Heart right ventricle (tissue), 16 donors: ENCODE data around the gene PCNX3. TPM values are rescaled to one million over a fixed set of nuclear protein-coding genes. Genes with fewer than 3 reads are reported as not detected.
A peak's percentile ranks its signal among the peaks of the same experiment; 100 is the strongest.

Experiments used
- ATAC-seq, 8 donors: fragments of 200-7000 bp; cut with Tn5 transposase; one replicate each; pipeline ENCODE4 v1.9.1; 2020; ENCODE audit warnings: mild to moderate bottlenecking in 8 of 8, moderate library complexity in 8 of 8, moderate number of reproducible peaks in 1 of 8
- DNase-seq, 2 donors: peaks; one replicate each; pipeline ENCODE4 v3.0.0-alpha.2; 2020
- H3K27ac ChIP-seq, 10 donors: fragments of 200-600 bp; sonication (generic) in 2 of 10; one replicate each; pipeline versions ENCODE4 v1.5.0 to v1.8.0; 2020 to 2022; ENCODE audit warnings: mild to moderate bottlenecking in 3 of 10
- H3K27me3 ChIP-seq, 7 donors: fragments of 200-600 bp; one replicate each; pipeline ENCODE4 v1.8.0; 2021 to 2022; ENCODE audit warnings: mild to moderate bottlenecking in 2 of 7
- H3K36me3 ChIP-seq, 9 donors: fragments of 200-600 bp; sonication (generic) in 1 of 9; one replicate each; pipeline versions ENCODE4 v1.5.0 to v1.8.0; 2020 to 2022; ENCODE audit warnings: mild to moderate bottlenecking in 2 of 9
- H3K4me1 ChIP-seq, 9 donors: fragments of 200-600 bp; sonication (generic) in 1 of 9; one replicate each; pipeline versions ENCODE4 v1.5.0 to v1.8.0; 2020 to 2022; ENCODE audit warnings: mild to moderate bottlenecking in 4 of 9
- H3K4me3 ChIP-seq, 10 donors: fragments of 200-600 bp; sonication (generic) in 2 of 10; one replicate each; pipeline versions ENCODE4 v1.5.0 to v1.8.0; 2020 to 2022; ENCODE audit warnings: mild to moderate bottlenecking in 7 of 10, moderate library complexity in 2 of 10
- H3K9me3 ChIP-seq, 11 donors: fragments of 200-600 bp in 10 of 11; sonication (generic) in 2 of 11; one replicate each; pipeline versions ENCODE4 v1.5.0 to v1.8.0; 2013 to 2022; ENCODE audit warnings: mild to moderate bottlenecking in 2 of 11, control low read depth in 1 of 11, moderate library complexity in 1 of 11
- WGBS, 2 donors: extraction: QIAGEN DNeasy Blood & Tissue Kit; methylation state at CpG; one replicate each; pipeline ENCODE4 v1.1.7; 2013; ENCODE audit warnings: inconsistent platforms in 1 of 2; 5-methylcytosine and 5-hydroxymethylcytosine counted together
- intact Hi-C, 10 donors: fragments of 100-400 bp; cut with DNase I; formaldehyde crosslinking; loops; one replicate each; pipeline versions ENCODE4 v1.11.1 to v1.14.2; 2022
- long read RNA-seq, 3 donors: library from polyadenylated mRNA; unstranded; transcript quantifications; one replicate each; pipeline ENCODE4 v2.0.0, GENCODE V29; 2020 to 2021
- polyA plus RNA-seq, 2 donors: library from polyadenylated mRNA; stranded (reverse); fragments of 200-250 nt; gene quantifications; one replicate each; pipeline ENCODE4 v1.2.3, GENCODE V29; 2013
- total RNA-seq, 10 donors: library from RNA; stranded (reverse); fragmentation: NEBNext Ultra II Directional in 3 of 10; extraction: Animal tissue kit (Norgen Biotek cat#: 25700) in 3 of 10; gene quantifications; one replicate each; pipeline versions ENCODE4 v1.2.1 to v1.2.4, GENCODE V29; 2021 to 2023
- TF ChIP-seq, protein P1 (sequence below), 9 donors: fragments of 200-600 bp; sonication (generic) in 2 of 9; IDR thresholded peaks; one replicate each; pipeline versions ENCODE4 v1.5.0 to v1.8.0; 2021 to 2022; ENCODE audit warnings: antibody characterized with exemption in 9 of 9, mild to moderate bottlenecking in 5 of 9, moderate library complexity in 1 of 9
- donor health status: Arrhythmogenic right ventricular cardiomyopathy.
- donor health status: ischemic (EF 13 %, LVEDD 7.1; RV severe dilation, severe dysfunction).
- donor health status: healthy with polysubstance abuse.
- donor health status: DM: no; HTN: yes; CAD: no.
- donor health status: DM: no; HTN: no; CAD: no.
- donor health status: ischemic (EF 25% LVEDD 6.9; RV normal size, moderate dysfunction).
- donor health status: ischemic (EF 25% LVEDD 5.7; RV mildly dilated, moderate dysfunction).
- donor health status: healthy.
- donor health status: DM: yes; HTN: yes; CAD: no.
- donor health status: Ischemic cardiomyopathy.
- donor health status: ischemic (EF 35%, LVEDD 5.7; RV mildly dilated, moderate dysfunction).
- donor health status: nonischemic (EF 11% LVEDD 7.7; RV severe dilation, severe dysfunction).
- donor health status: DM: yes; HTN: yes; CAD: no.
- donor health status: PGD.
- donor health status: ischemic (EF 29% LVEDD 5.4; RV normal size, mild dysfunction).
- donor health status: nonischemic (EF 23%, LVEDD 6.1; RV moderate dilation, normal function).

PCNX3 gene
- total RNA-seq, result 10 to 100 TPM in 9 of 10 donors, 1 to 10 TPM in 1; 9.4 to 16.9 (median 11.7) TPM
- polyA plus RNA-seq, result 10 to 100 TPM in 1 of 2 donors, 1 to 10 TPM in 1; 9.7 to 11.6 TPM
- long read RNA-seq, donor 1, partial matches to known transcripts, result 7 of 8 reads
- long read RNA-seq, donor 1, other reads (novel, unspliced or antisense), result 1 of 8 reads
- long read RNA-seq, donor 2, partial matches to known transcripts, result 6 of 8 reads
- long read RNA-seq, donor 2, other reads (novel, unspliced or antisense), result 2 of 8 reads
- long read RNA-seq, donor 3, partial matches to known transcripts, result 19 of 22 reads
- long read RNA-seq, donor 3, other reads (novel, unspliced or antisense), result 2 of 22 reads

DNA sequence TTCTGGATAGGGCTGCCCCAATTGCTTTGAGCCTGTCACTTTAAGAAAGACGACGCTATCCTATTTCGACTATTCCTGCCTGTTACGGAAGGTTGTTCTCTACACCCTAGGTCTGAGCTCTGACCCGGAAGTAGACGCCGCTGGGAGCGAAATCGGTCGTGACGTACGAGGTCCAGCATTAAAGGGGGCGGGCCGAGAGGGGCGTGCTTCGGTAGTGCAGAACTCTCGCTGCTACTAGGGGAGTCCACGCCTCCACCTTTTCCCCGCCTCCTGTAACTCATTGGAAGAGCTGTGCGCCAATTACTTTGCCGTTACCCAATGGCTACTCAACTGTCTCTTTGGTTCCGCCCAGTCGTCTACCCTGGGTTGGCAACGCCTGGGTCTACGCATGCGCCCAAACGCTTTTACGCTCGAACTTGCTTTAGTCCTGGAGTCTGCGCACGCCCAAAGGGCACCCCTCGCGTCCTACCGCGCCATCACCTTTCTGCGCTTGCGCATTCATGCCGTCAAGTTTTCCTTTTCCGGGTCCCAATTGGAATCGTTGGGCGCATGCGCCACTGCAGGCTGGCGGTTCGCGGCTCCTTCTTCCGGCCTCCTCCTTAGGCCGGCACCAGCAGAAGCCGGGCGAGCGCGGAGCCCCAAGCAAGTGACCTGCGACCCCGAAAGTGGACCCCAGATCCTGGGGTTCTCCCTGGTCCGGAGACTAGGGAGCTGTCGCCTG, at the start of gene PCNX3:
TSS of gene PCNX3 (plus strand) at position 548 of the 721 bp plus-strand sequence. CDS start 536 bp downstream, outside the sequence.
- H3K4me1 ChIP-seq, result peaks cover 28 to 50% (median 43%) of the 10 kb centered on the region in 9 donors
- peaks cover 10 to 53% (median 23%) of the 10 kb centered on the region in 9 donors for H3K36me3 ChIP-seq
- peak within 1 kb of the TSS; percentile 92 to 100 (median 98) for H3K27ac ChIP-seq
- ATAC-seq (peak; percentile 79 to 91 (median 86)), DNase-seq (peak; percentile 100)
- peak within 1 kb of the TSS; percentile 91 to 99 (median 97) for H3K4me3 ChIP-seq
- WGBS, 2 donors, result 0% methylated on average over 55 of the region's 55 CpGs
- TF ChIP-seq, protein P1, sequence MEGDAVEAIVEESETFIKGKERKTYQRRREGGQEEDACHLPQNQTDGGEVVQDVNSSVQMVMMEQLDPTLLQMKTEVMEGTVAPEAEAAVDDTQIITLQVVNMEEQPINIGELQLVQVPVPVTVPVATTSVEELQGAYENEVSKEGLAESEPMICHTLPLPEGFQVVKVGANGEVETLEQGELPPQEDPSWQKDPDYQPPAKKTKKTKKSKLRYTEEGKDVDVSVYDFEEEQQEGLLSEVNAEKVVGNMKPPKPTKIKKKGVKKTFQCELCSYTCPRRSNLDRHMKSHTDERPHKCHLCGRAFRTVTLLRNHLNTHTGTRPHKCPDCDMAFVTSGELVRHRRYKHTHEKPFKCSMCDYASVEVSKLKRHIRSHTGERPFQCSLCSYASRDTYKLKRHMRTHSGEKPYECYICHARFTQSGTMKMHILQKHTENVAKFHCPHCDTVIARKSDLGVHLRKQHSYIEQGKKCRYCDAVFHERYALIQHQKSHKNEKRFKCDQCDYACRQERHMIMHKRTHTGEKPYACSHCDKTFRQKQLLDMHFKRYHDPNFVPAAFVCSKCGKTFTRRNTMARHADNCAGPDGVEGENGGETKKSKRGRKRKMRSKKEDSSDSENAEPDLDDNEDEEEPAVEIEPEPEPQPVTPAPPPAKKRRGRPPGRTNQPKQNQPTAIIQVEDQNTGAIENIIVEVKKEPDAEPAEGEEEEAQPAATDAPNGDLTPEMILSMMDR (IDR thresholded peaks at IDR 0.05), result no peak
- no peaks in the 10 kb centered on the region for H3K9me3 ChIP-seq
- intact Hi-C loops, result loop anchor here in 3 of 10 donors (2.0 kb wide), 2 partner anchors 41 to 75 kb away; no protein-coding TSS in a partner anchor
- H3K27me3 ChIP-seq, result no peaks in the 10 kb centered on the region

DNA sequence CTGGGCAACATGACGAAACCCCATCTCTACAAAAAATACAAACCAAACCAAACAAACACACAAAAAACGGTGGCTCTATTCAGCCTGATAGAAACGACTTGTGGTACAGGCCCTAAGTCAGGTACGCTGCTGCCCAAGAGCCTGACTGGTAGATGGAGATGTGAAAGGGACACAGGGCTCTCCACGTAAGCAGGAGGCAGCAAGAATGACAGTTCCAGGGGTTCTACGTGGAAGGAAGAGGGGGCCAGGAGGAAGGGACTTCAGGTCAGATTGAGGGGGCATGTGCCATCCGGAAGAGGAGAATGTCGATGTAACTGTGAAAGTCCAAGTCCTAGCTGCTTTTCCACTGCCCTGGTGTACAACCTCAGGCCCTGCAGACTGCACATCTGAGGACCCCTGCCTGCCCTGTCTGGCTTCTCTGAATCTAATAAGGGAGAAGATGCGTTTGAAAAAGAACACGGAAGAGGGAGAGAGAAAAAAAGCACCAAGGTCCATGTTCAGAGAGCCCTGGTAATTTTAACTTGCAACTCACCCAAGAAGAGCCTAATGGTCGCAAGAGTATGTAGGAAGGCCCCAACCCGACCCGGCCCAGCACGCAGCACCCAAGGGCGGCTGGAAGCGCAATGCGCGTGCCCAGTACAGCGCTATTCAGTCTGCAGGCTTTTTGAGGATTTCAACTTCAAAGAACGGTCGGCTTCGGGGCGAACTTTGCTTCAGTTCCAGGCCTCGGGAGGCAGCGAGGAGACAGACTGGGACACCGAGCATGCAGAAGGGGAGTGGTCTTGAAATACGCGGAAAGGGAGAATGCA, 46.2 kb upstream of the PCNX3 start:
- H3K27ac ChIP-seq, result peak overlapping the region; percentile 73 to 98 (median 94)
- peaks cover 0 to 16% (median 0%) of the 10 kb centered on the region in 9 donors for H3K36me3 ChIP-seq
- intact Hi-C loops, result loop anchor here in 2 of 10 donors (1.0 to 2.0 kb wide), 2 partner anchors 28 to 29 kb away; no protein-coding TSS in a partner anchor
- H3K9me3 ChIP-seq, result no peaks in the 10 kb centered on the region
- no peaks in the 10 kb centered on the region for H3K27me3 ChIP-seq
- peak overlapping the region; percentile 54 to 98 (median 86) for H3K4me3 ChIP-seq
- ATAC-seq (peak in 7 of 8 donors; percentile 7 to 28 (median 20)), DNase-seq (no peak)
- H3K4me1 ChIP-seq, result peaks cover 21 to 75% (median 50%) of the 10 kb centered on the region in 9 donors
- WGBS, 2 donors, result 9% methylated on average over 28 of the region's 28 CpGs
- TF ChIP-seq, protein P1 (IDR thresholded peaks at IDR 0.05), result no peak

DNA sequence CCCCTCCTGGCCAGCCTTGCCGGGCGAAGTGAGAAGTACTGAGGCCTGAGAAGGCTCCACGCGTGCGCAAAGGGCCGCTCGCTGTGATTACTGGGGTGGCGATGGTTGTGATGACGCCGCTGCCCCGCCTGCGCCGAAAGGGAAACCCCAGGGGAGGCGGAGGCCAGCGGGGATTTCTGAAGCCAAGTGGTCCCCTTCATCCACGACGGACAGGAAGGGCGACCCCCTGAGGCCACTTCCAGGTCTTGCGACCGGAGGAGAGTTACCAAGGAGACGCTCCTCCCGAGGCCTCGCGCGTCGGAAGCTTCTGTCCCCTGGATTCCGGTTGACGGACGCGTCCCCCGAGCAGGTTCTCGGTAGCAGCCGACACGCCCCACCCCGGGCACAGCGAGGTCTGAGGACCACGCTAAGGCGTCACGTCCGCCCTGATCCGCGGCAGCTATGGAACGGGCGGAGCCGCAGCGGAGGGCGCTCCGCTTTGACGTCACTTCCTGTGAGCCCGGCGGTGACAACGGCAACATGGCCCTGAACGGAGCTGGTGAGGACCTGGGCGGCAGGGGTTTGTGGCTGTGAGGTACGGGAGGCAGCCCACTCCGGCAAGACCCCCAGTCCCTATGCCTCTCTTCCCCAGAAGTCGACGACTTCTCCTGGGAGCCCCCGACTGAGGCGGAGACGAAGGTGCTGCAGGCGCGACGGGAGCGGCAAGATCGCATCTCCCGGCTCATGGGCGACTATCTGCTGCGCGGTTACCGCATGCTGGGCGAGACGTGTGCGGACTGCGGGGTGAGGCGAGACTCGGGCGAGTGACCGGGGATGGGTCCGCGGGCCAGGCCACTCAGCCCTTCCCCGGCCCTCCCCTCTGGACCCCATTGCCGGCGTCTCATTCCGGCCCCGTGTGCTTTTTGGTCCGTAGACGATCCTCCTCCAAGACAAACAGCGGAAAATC, 45.3 kb upstream of the PCNX3 start, which contains the start of gene ZNRD2:
TSS of gene ZNRD2 (plus strand) at position 505 of the 946 bp plus-strand sequence. CDS start at position 520, 15 bp downstream.
- intact Hi-C loops, result loop anchor here in 6 of 10 donors (1.0 to 5.0 kb wide), 7 partner anchors 29 to 347 kb away; partner anchors contain the start of genes MAP3K11 (in 2 of the 6), C11orf68 (in 1 of the 6) and DRAP1 (in 1 of the 6)
- no peaks in the 10 kb centered on the region for H3K9me3 ChIP-seq
- DNase-seq (peak; percentile 97 to 98), ATAC-seq (peak; percentile 85 to 92 (median 90))
- no peaks in the 10 kb centered on the region for H3K27me3 ChIP-seq
- TF ChIP-seq, protein P1 (IDR thresholded peaks at IDR 0.05), result peak in 8 of 9 donors; percentile 39 to 73 (median 62)
- peaks cover 0 to 16% (median 0%) of the 10 kb centered on the region in 9 donors for H3K36me3 ChIP-seq
- H3K4me3 ChIP-seq, result peak within 1 kb of the TSS; percentile 54 to 98 (median 86)
- 0% methylated on average over 82 to 89 of the region's 89 CpGs for WGBS, 2 donors
- H3K4me1 ChIP-seq, result peaks cover 24 to 76% (median 59%) of the 10 kb centered on the region in 9 donors
- peak within 1 kb of the TSS; percentile 73 to 98 (median 94) for H3K27ac ChIP-seq
